GM12878 (cell line): ENCODE data around the gene DMWD. TPM values are rescaled to one million over a fixed set of nuclear protein-coding genes. Genes with fewer than 3 reads are reported as not detected.
A peak's percentile ranks its signal among the peaks of the same experiment; 100 is the strongest.

ENCODE experiments used
- ATAC-seq: fragments of 200-7000 bp; cut with Tn5 transposase; 3 replicates; pipeline ENCODE4 v1.9.1; 2020; ENCODE audit warnings: mild to moderate bottlenecking, moderate library complexity
- BruUV-seq: library from RNA; stranded (reverse); fragments of 400-500 nt; replicated peaks from 2 replicates; lab custom pipeline; 2021; lab: Mats Ljungman, UMichigan
- CTCF ChIA-PET: fragments of 300-600 bp; sonication (Branson Sonifier 250); formaldehyde crosslinking; extraction: SDS; loops from one replicate; lab custom pipeline; 2021; ENCODE audit warnings: inconsistent platforms; lab: Yijun Ruan, JAX
- POLR2A ChIA-PET: fragments of 350-600 bp; formaldehyde crosslinking; extraction: SDS; loops from one replicate; lab custom pipeline; 2021; ENCODE audit warnings: inconsistent platforms; lab: Charles Lee
- RAD21 ChIA-PET: fragments of 300-600 bp; sonication (Branson Sonifier 250); formaldehyde crosslinking; loops from one replicate; lab custom pipeline; 2023; ENCODE audit warnings: antibody characterized with exemption; ENCODE audit not compliant: unreplicated experiment; lab: Charles Lee
- SMC1A ChIA-PET: fragments of 300-600 bp; sonication (Branson Sonifier 250); formaldehyde crosslinking; loops from one replicate; lab custom pipeline; 2023; ENCODE audit not compliant: unreplicated experiment, uncharacterized antibody; lab: Charles Lee
- DNase-seq: peaks from one replicate; pipeline ENCODE4 v3.0.0-alpha.2; 2011; ENCODE audit warnings: low read depth, low spot score
- FAIRE-seq: peaks from 3 replicates; lab custom pipeline; 2011; peaks lifted over from hg19 to GRCh38; lab: Jason Lieb, UNC
- H2AFZ ChIP-seq: 2 replicates; pipeline ENCODE4 v1.6.0; 2011; ENCODE audit warnings: low read depth, low read length, control low read depth; ENCODE audit not compliant: control insufficient read depth
- H3K27ac ChIP-seq: 2 replicates; pipeline ENCODE4 v1.5.1; 2011; ENCODE audit warnings: control low read depth; ENCODE audit not compliant: control insufficient read depth, insufficient read depth
- H3K27me3 ChIP-seq, 2 experiments: replicated peaks in 1 of 2; 2 replicates each; pipeline versions ENCODE4 v1.6.0 to v1.6.1; 2011; ENCODE audit warnings: low read length in 1 of 2; ENCODE audit not compliant: control insufficient read depth in 2 of 2, insufficient read depth in 2 of 2
- H3K36me3 ChIP-seq, 2 experiments: 2 replicates each; pipeline ENCODE4 v1.5.1; 2011; ENCODE audit warnings: low read length in 1 of 2; ENCODE audit not compliant: control insufficient read depth in 2 of 2, insufficient read depth in 2 of 2
- H3K4me1 ChIP-seq: 2 replicates; pipeline ENCODE4 v1.6.1; 2011; ENCODE audit warnings: mild to moderate bottlenecking, low read length, moderate library complexity, mixed read lengths; ENCODE audit not compliant: control insufficient read depth, insufficient read depth
- H3K4me2 ChIP-seq: 2 replicates; pipeline ENCODE4 v1.6.0; 2011; ENCODE audit warnings: control low read depth; ENCODE audit not compliant: control insufficient read depth, insufficient read depth
- H3K4me3 ChIP-seq: fragments of 200-600 bp; sonication (generic); 2 replicates; pipeline ENCODE4 v1.5.1; 2016
- H3K79me2 ChIP-seq: 2 replicates; pipeline ENCODE4 v1.6.0; 2011; ENCODE audit warnings: low read length; ENCODE audit not compliant: control insufficient read depth, insufficient read depth
- H3K9ac ChIP-seq: 2 replicates; pipeline ENCODE4 v1.8.0; 2011; ENCODE audit warnings: low read length, control low read depth, mixed read lengths; ENCODE audit not compliant: control insufficient read depth, insufficient read depth
- H3K9me3 ChIP-seq: replicated peaks from 3 replicates; pipeline ENCODE4 v1.5.1; 2011; ENCODE audit warnings: mild to moderate bottlenecking, low read length; ENCODE audit not compliant: control insufficient read depth, insufficient read depth
- H4K20me1 ChIP-seq: 2 replicates; pipeline ENCODE4 v1.6.0; 2011; ENCODE audit not compliant: control insufficient read depth, insufficient read depth
- BACH1 ChIP-seq: fragments of 450-650 bp; IDR thresholded peaks from 2 replicates; pipeline ENCODE4 v1.6.1; 2017; ENCODE audit warnings: mild to moderate bottlenecking, borderline replicate concordance
- NFYB ChIP-seq: IDR thresholded peaks from 2 replicates; pipeline ENCODE4 v1.6.1; 2011; ENCODE audit warnings: low read depth, mild to moderate bottlenecking, low read length, improper control_type of control experiment, moderate library complexity; ENCODE audit not compliant: insufficient read depth
- PAX5 ChIP-seq: IDR thresholded peaks from 2 replicates; pipeline ENCODE4 v1.6.1; 2011; ENCODE audit warnings: low read depth, low read length, borderline replicate concordance
- SMARCA5 ChIP-seq: fragments of 450-650 bp; IDR thresholded peaks from 2 replicates; pipeline ENCODE4 v1.6.1; 2017; ENCODE audit warnings: mild to moderate bottlenecking
- SREBF2 ChIP-seq: IDR thresholded peaks from 2 replicates; pipeline ENCODE4 v1.6.1; 2012; ENCODE audit warnings: mild to moderate bottlenecking, low read length
- TBL1XR1 ChIP-seq: IDR thresholded peaks from 2 replicates; pipeline ENCODE4 v1.6.1; 2012; ENCODE audit warnings: low read depth, low read length, improper control_type of control experiment
- YY1 ChIP-seq: IDR thresholded peaks from 2 replicates; pipeline ENCODE4 v1.6.1; 2011; ENCODE audit warnings: low read depth, mild to moderate bottlenecking, low read length
- WGBS: methylation state at CpG from one replicate; pipeline ENCODE4 v1.1.6; 2016; ENCODE audit warnings: low lambda C conversion rate; ENCODE audit not compliant: insufficient replicate concordance, insufficient coverage; ENCODE audit errors: missing lambda C conversion rate; 5-methylcytosine and 5-hydroxymethylcytosine counted together
- in situ Hi-C: fragments of 300-500 bp; cut with MboI; formaldehyde crosslinking; loops from 9 replicates; pipeline ENCODE4 v1.14.3; 2018; ENCODE audit warnings: mixed read lengths
- intact Hi-C: fragments of 100-400 bp; cut with micrococcal nuclease; formaldehyde crosslinking; loops from one replicate; pipeline ENCODE4 v1.14.2; 2022; ENCODE audit not compliant: unreplicated experiment
- polyA plus RNA-seq, 11 experiments: library from polyadenylated mRNA; depleted of rRNA in 4 of 11; unstranded in 6 of 11; stranded (reverse) in 5 of 11; fragments of >200 nt; fragmentation: Nextera tagmentation in 4 of 11; fragmentation: Illumina TruSeq in 1 of 11; extraction: Ambion mirVana in 4 of 11; extraction: Trizol in 1 of 11; gene quantifications; 1 replicate in 1 of 11; 2 replicates in 10 of 11; pipeline versions ENCODE4 v1.2.1 to v1.2.3, GENCODE V29; 2011 to 2016; ENCODE audit warnings: inconsistent platforms in 2 of 11, missing spikeins in 2 of 11, low read depth in 1 of 11
- total RNA-seq, 4 experiments: library from RNA; depleted of rRNA in 3 of 4; stranded (reverse); fragments of >200 nt in 3 of 4; fragmentation: Illumina TruSeq in 1 of 4; extraction: Trizol in 1 of 4; gene quantifications; 2 replicates each; pipeline versions ENCODE4 v1.2.1 to v1.2.3, GENCODE V29; 2013 to 2021
- TF ChIP-seq, protein P1 (sequence below): fragments of 450-650 bp; conservative IDR thresholded peaks from 2 replicates; pipeline ENCODE4 v1.6.1; 2017; ENCODE audit warnings: mild to moderate bottlenecking, moderate library complexity
- TF ChIP-seq, protein P2 (sequence below): fragments of 150-350 bp; IDR thresholded peaks from 2 replicates; pipeline ENCODE4 v1.6.1; 2014; ENCODE audit warnings: mild to moderate bottlenecking, low read depth, low read length

Gene DMWD
- total and polyA plus RNA-seq, 10 of the 15 experiments (the other 5 are each of a cell fraction or from before 2014, with no cell fraction given): 3.5 to 56.0 (median 11.6) TPM

DNA sequence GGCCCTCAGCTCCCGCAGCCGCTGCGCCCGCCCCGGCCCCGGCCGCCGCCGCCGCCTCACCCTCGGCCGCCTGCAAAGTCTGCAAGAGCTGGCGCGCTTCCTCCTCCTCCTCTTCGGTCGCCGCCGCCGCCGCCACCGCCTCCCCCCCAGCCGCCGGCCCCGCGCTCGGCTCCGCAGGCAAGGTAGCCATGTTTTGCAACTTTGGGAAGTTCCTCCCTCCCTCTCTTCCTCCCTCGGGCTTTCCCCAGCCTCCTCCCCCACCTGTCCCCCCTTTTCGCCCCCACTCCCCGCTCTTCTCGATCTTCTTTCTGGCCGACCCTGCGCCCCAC lies 24.0 kb downstream of the DMWD start:
- no TSS peak for BruUV-seq
- Histone ChIP-seq H3K9ac (peak overlapping the region; percentile 75), H3K9me3 (no peaks in the 10 kb centered on the region), H3K4me1 (peaks cover 4% of the 10 kb centered on the region), H3K27ac (peak overlapping the region; percentile 80), H3K4me2 (peak overlapping the region; percentile 77), H3K36me3 (no peaks in the 10 kb centered on the region), H3K79me2 (no peaks in the 10 kb centered on the region; the same call in 1 of the 2 replicates), H2AFZ (peak overlapping the region; percentile 86), H3K4me3 (peak overlapping the region; percentile 98), H3K27me3 (no peaks in the 10 kb centered on the region), H4K20me1 (no peaks in the 10 kb centered on the region)
- peak; percentile 52 for FAIRE-seq
- ChIA-PET POLR2A (interaction anchor here (0.6 to 3.3 kb wide), 21 partner anchors 10 to 708 kb away, joined by 3 to 28 read pairs (median 5); partner anchors contain the start of genes CCDC61, DMWD, FBXO46 and IRF2BP1), SMC1A (interaction anchor here (1.2 to 3.2 kb wide), 7 partner anchors 10 to 114 kb away, joined by 3 to 17 read pairs (median 7); partner anchors contain the start of genes DMWD, FBXO46 and SYMPK), RAD21 (interaction anchor here (1.0 to 3.6 kb wide), 18 partner anchors 23 to 364 kb away, joined by 3 to 63 read pairs (median 8); partner anchors contain the start of genes DMWD, FBXO46, FOXA3 and IRF2BP1), CTCF (interaction anchor here (0.5 to 4.5 kb wide), 22 partner anchors 8 to 283 kb away, joined by 3 to 110 read pairs (median 7); partner anchors contain the start of genes DMWD, FBXO46, QPCTL and SNRPD2)
- ATAC-seq: peak; percentile 6
- intact Hi-C loops: loop anchor here (2.0 to 5.0 kb wide), 3 partner anchors 24 to 76 kb away; partner anchors contain the start of genes DMWD, FBXO46, MEIOSIN and QPCTL
- TF ChIP-seq SREBF2: no peak
- no peak for TF ChIP-seq NFYB
- peak; percentile 84 for TF ChIP-seq YY1
- no peak for TF ChIP-seq TBL1XR1
- TF ChIP-seq, protein P1, sequence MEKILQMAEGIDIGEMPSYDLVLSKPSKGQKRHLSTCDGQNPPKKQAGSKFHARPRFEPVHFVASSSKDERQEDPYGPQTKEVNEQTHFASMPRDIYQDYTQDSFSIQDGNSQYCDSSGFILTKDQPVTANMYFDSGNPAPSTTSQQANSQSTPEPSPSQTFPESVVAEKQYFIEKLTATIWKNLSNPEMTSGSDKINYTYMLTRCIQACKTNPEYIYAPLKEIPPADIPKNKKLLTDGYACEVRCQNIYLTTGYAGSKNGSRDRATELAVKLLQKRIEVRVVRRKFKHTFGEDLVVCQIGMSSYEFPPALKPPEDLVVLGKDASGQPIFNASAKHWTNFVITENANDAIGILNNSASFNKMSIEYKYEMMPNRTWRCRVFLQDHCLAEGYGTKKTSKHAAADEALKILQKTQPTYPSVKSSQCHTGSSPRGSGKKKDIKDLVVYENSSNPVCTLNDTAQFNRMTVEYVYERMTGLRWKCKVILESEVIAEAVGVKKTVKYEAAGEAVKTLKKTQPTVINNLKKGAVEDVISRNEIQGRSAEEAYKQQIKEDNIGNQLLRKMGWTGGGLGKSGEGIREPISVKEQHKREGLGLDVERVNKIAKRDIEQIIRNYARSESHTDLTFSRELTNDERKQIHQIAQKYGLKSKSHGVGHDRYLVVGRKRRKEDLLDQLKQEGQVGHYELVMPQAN: 0 out of 2 replicates have a peak, but pooled peaks have one; percentile 8
- TF ChIP-seq, protein P2, sequence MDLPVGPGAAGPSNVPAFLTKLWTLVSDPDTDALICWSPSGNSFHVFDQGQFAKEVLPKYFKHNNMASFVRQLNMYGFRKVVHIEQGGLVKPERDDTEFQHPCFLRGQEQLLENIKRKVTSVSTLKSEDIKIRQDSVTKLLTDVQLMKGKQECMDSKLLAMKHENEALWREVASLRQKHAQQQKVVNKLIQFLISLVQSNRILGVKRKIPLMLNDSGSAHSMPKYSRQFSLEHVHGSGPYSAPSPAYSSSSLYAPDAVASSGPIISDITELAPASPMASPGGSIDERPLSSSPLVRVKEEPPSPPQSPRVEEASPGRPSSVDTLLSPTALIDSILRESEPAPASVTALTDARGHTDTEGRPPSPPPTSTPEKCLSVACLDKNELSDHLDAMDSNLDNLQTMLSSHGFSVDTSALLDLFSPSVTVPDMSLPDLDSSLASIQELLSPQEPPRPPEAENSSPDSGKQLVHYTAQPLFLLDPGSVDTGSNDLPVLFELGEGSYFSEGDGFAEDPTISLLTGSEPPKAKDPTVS: no peak
- TF ChIP-seq BACH1: peak; percentile 6; the same call in 1 of the 2 replicates
- no peak for TF ChIP-seq SMARCA5
- TF ChIP-seq PAX5: no peak
- in situ Hi-C loops: no loop called here
- WGBS: 8% methylated on average over 10 of the region's 33 CpGs
- DNase-seq: no peak
